Esophagus squamous epithelium (tissue), 5 donors: Measurements from ENCODE around the gene DSCAML1. TPM values are rescaled to one million over a fixed set of nuclear protein-coding genes. Genes with fewer than 3 reads are reported as not detected.

Experiments
- DNase-seq: peaks from one replicate; lab custom pipeline; 2025; lab: John Stamatoyannopoulos, UW
- H3K27ac ChIP-seq, 4 donors: fragments of 200-600 bp; sonication (generic); one replicate each; pipeline ENCODE4 v1.5.1; 2016 to 2019; ENCODE audit warnings: mild to moderate bottlenecking in 1 of 4
- H3K27me3 ChIP-seq, 4 donors: fragments of 200-600 bp; sonication (generic); 1 replicate in 3 of 4; 2 replicates in 1 of 4; pipeline versions ENCODE4 v1.5.1 to v1.6.0; 2017 to 2021; ENCODE audit warnings: antibody characterized with exemption in 1 of 4
- H3K36me3 ChIP-seq, 3 donors: fragments of 200-600 bp; sonication (generic); one replicate each; pipeline ENCODE4 v1.5.1; 2016 to 2019
- H3K4me1 ChIP-seq, 3 donors: fragments of 200-600 bp; sonication (generic); one replicate each; pipeline ENCODE4 v1.5.1; 2017 to 2019
- H3K4me3 ChIP-seq, 4 donors: fragments of 200-600 bp; sonication (generic); 1 replicate in 3 of 4; 2 replicates in 1 of 4; pipeline ENCODE4 v1.5.1; 2016 to 2019; ENCODE audit warnings: mild to moderate bottlenecking in 2 of 4, moderate library complexity in 1 of 4
- H3K9me3 ChIP-seq, 3 donors: fragments of 200-600 bp; sonication (generic); one replicate each; pipeline ENCODE4 v1.5.1; 2016 to 2019
- POLR2A ChIP-seq, 4 donors: fragments of 450-650 bp; IDR thresholded peaks; one replicate each; pipeline ENCODE4 v1.6.1; 2017; ENCODE audit warnings: antibody characterized with exemption in 4 of 4, mild to moderate bottlenecking in 4 of 4, moderate library complexity in 3 of 4
- WGBS, 2 donors: methylation state at CpG; one replicate each; pipeline ENCODE4 v1.1.5; 2018; 5-methylcytosine and 5-hydroxymethylcytosine counted together
- intact Hi-C: fragments of 100-400 bp; cut with DNase I; formaldehyde crosslinking; loops from one replicate; pipeline ENCODE4 v1.15.0; 2022
- total RNA-seq, 4 donors: library from RNA; depleted of rRNA; stranded (reverse); fragments of >200 nt; gene quantifications; one replicate each; pipeline ENCODE4 v1.1.0, GENCODE V29; 2016
- TF ChIP-seq, protein P1 (sequence below), 6 experiments: fragments of 450-650 bp in 4 of 6; fragments of 200-600 bp in 2 of 6; sonication (generic) in 2 of 6; IDR thresholded peaks; one replicate each; pipeline ENCODE4 v1.5.1; 2016 to 2019; ENCODE audit warnings: antibody characterized with exemption in 6 of 6, mild to moderate bottlenecking in 4 of 6, moderate library complexity in 4 of 6
- donor health status: DM: yes; HTN: yes; CAD: no.

DSCAML1 gene
- total RNA-seq, 4 donors from 2014 or later = 0.04 to 0.19 TPM; not detected in 2

DNA sequence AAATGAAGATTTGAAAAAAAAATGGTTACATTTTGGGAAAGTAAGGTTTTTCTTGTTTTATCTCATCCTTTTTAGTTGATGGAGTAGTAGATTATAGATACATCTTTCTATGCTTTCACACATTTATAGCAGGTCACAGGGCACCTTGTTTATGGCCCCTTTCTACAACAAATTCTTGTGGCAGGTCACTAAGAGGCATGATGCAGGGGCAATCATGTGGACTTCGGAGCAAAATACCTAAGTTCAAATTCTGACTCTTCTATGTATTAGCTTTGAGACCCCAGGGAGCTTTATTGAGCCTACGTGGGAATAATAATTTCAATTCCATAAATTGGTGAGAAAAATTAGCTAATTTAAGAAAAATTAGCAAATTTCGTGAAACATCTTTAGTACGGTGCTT, 177.4 kb downstream of the DSCAML1 start:
- peaks cover 0 to 33% (median 0%) of the 10 kb centered on the region in 4 donors for H3K27me3 ChIP-seq
- 81 to 82% methylated on average over 4 of the region's 4 CpGs for WGBS, 2 donors
- intact Hi-C loops = loop anchor here (10.0 kb wide), 1 partner anchor 195 kb away; no protein-coding TSS in a partner anchor
- DNase-seq = no peak
- TF ChIP-seq, protein P1, sequence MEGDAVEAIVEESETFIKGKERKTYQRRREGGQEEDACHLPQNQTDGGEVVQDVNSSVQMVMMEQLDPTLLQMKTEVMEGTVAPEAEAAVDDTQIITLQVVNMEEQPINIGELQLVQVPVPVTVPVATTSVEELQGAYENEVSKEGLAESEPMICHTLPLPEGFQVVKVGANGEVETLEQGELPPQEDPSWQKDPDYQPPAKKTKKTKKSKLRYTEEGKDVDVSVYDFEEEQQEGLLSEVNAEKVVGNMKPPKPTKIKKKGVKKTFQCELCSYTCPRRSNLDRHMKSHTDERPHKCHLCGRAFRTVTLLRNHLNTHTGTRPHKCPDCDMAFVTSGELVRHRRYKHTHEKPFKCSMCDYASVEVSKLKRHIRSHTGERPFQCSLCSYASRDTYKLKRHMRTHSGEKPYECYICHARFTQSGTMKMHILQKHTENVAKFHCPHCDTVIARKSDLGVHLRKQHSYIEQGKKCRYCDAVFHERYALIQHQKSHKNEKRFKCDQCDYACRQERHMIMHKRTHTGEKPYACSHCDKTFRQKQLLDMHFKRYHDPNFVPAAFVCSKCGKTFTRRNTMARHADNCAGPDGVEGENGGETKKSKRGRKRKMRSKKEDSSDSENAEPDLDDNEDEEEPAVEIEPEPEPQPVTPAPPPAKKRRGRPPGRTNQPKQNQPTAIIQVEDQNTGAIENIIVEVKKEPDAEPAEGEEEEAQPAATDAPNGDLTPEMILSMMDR (IDR thresholded peaks at IDR 0.05) = no peak
- TF ChIP-seq POLR2A (IDR thresholded peaks at IDR 0.05) = no peak
- H3K4me3 ChIP-seq = no peak overlapping the region
- no peak overlapping the region for H3K27ac ChIP-seq
- H3K36me3 ChIP-seq = no peaks in the 10 kb centered on the region
- no peaks in the 10 kb centered on the region for H3K4me1 ChIP-seq
- peaks cover 0 to 15% (median 0%) of the 10 kb centered on the region in 3 donors for H3K9me3 ChIP-seq

DNA sequence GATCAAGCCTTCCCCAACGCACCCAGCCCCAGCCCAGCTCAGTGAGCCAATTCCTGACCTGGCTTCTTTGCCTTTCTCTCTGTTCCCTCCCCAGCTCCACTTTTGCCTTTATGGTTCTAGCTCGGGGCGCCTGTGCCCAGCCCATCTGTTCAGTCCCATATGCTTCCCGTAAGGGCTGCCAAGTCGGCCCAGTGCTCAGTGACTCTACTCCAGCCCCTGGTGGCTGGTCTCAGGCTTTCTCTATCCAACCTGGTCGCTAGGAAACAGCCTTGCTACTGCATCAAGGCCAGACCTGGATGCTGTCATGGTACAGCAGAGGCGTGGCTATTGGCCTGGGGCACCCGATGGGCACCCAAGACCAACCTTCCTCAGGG, 178.0 kb downstream of the DSCAML1 start:
- H3K9me3 ChIP-seq = peaks cover 0 to 15% (median 0%) of the 10 kb centered on the region in 3 donors
- DNase-seq = no peak
- no peaks in the 10 kb centered on the region for H3K36me3 ChIP-seq
- intact Hi-C loops = no loop called here
- TF ChIP-seq, protein P1 (IDR thresholded peaks at IDR 0.05) = no peak
- TF ChIP-seq POLR2A (IDR thresholded peaks at IDR 0.05) = no peak
- H3K27ac ChIP-seq = no peak overlapping the region
- peaks cover 0 to 40% (median 0%) of the 10 kb centered on the region in 4 donors for H3K27me3 ChIP-seq
- WGBS, 2 donors = 38 to 88% methylated on average over 3 to 4 of the region's 8 CpGs
- no peaks in the 10 kb centered on the region for H3K4me1 ChIP-seq
- H3K4me3 ChIP-seq = no peak overlapping the region

DNA sequence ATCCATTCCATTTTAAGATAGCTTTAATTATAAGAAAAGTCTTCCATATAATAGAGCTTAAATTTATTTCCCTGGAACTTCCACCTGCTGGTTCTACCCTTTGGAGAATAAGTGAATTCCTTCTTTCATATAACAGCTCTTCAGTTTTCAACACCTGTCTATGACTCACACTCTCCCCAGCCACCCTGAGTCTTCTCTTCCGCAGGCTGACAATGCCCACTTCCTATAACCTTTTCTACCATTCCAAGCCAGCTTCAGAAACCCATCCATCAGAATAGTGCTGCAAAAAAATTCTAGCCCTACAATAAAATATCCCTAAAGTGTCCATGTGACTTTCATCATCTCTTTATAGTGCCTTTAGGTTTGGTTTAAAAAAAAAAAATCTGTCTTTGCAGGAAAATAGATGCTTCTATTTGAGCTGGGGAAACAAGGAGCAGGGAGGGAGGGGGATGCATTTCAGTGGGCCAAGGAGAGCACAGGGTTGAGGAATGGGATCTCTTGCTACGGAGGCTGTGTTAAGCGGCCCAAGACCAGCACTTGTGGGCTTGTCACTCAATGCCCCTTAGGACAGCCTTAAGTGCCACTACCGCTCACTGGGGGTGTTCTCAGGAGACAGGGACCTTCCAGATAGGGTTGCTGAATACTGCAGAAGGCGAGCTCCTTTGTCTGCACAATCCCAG, 178.6 kb downstream of the DSCAML1 start:
- no peak for TF ChIP-seq POLR2A (IDR thresholded peaks at IDR 0.05)
- TF ChIP-seq, protein P1 (IDR thresholded peaks at IDR 0.05) = no peak
- DNase-seq = no peak

DNA sequence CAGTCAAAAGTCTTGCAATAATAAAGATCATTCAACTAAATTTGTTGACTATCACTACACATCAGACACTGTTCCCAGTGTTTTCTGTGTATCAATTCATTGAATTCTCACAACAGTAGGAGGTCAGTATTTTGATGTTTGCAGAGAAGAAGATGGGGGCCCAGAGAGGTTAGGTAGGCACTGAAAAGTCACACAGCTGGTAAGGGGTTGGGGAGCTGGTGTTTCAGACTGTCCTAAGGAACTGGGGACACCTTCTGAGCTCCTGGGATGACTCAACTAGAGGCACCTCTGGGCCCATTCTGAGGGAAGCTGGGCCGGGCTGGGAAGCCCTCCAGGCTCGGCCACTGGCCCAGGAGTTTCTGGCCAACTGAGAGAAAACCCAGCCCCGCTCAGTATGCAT, 180.0 kb downstream of the DSCAML1 start:
- H3K9me3 ChIP-seq = peaks cover 0 to 8% (median 0%) of the 10 kb centered on the region in 3 donors
- no peaks in the 10 kb centered on the region for H3K36me3 ChIP-seq
- TF ChIP-seq POLR2A (IDR thresholded peaks at IDR 0.05) = no peak
- TF ChIP-seq, protein P1 (IDR thresholded peaks at IDR 0.05) = no peak
- DNase-seq = no peak
- H3K4me1 ChIP-seq = no peaks in the 10 kb centered on the region
- H3K27me3 ChIP-seq = peaks cover 0 to 60% (median 0%) of the 10 kb centered on the region in 4 donors
- no peak overlapping the region for H3K27ac ChIP-seq
- 64 to 91% methylated on average over 1 to 3 of the region's 3 CpGs for whole genome bisulfite sequencing, 2 donors
- intact Hi-C loops = no loop called here
- H3K4me3 ChIP-seq = no peak overlapping the region

More for the DNA sequence above, 178.6 kb downstream of the DSCAML1 start:
- no peaks in the 10 kb centered on the region for H3K36me3 ChIP-seq
- peaks cover 0 to 15% (median 0%) of the 10 kb centered on the region in 3 donors for H3K9me3 ChIP-seq
- WGBS, 2 donors = 74 to 80% methylated on average over 5 of the region's 5 CpGs
- intact Hi-C loops = no loop called here
- no peak overlapping the region for H3K27ac ChIP-seq
- H3K27me3 ChIP-seq = peaks cover 0 to 46% (median 0%) of the 10 kb centered on the region in 4 donors
- no peaks in the 10 kb centered on the region for H3K4me1 ChIP-seq
- no peak overlapping the region for H3K4me3 ChIP-seq

DNA sequence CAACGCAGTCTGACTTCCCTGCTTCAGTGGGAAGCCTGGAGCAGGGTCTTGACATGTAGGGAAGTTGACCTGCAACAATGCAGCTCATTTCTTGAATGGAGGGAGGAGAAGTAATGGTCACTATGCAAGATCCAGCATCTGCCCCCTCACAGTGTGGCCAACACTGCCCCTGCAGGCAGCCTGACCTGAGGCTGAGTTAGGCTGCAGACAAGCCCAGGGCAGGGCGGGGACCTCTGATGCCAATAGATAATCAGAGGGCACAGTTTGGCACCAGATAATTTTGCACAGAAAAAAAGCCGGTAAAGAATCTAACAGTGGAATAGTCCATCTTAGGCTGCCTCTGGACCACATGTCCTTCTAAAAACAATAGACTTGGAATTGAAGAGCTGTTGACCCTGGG, 182.3 kb downstream of the DSCAML1 start:
- Histone ChIP-seq H3K27ac (no peak overlapping the region), H3K4me1 (no peaks in the 10 kb centered on the region), H3K4me3 (no peak overlapping the region), H3K36me3 (no peaks in the 10 kb centered on the region), H3K27me3 (peaks cover 0 to 58% (median 0%) of the 10 kb centered on the region in 4 donors), H3K9me3 (no peaks in the 10 kb centered on the region)
- 75 to 85% methylated on average over 3 of the region's 3 CpGs for whole genome bisulfite sequencing, 2 donors
- DNase-seq = no peak
- TF ChIP-seq POLR2A (IDR thresholded peaks at IDR 0.05) = no peak
- TF ChIP-seq, protein P1 (IDR thresholded peaks at IDR 0.05) = no peak
- intact Hi-C loops = no loop called here
